Neural cell (in vitro differentiated cells): ENCODE measurements around the gene SHD.

Source experiments
- EZH2 ChIP-seq: fragments of 200-600, 300-800 bp; shearing (Covaris generic), sonication (generic); IDR thresholded peaks from 2 replicates; pipeline ENCODE4 v1.6.1; 2014; ENCODE audit warnings: antibody characterized with exemption, low read length, borderline replicate concordance, mild to moderate bottlenecking; ENCODE audit not compliant: insufficient read depth, poor library complexity, severe bottlenecking
- POLR2AphosphoS5 ChIP-seq: IDR thresholded peaks from 2 replicates; pipeline ENCODE4 v1.6.1; 2012
- REST ChIP-seq: IDR thresholded peaks from 2 replicates; pipeline ENCODE4 v1.6.1; 2012; ENCODE audit warnings: borderline replicate concordance

GRCh38 chr19:4284974-4285373 is 5.9 kb downstream of the SHD start:
- no peak for TF ChIP-seq EZH2
- no peak for TF ChIP-seq REST
- no peak for TF ChIP-seq POLR2AphosphoS5
